PC-3 (cell line): ENCODE data around the gene MSI2.

Source experiments
- EZH2 ChIP-seq: fragments of 300-600 bp; sonication (generic); IDR thresholded peaks from one replicate; pipeline ENCODE4 v1.6.1; 2017; ENCODE audit warnings: antibody characterized with exemption, mild to moderate bottlenecking, low read length; ENCODE audit not compliant: unreplicated experiment
- EZH2phosphoT487 ChIP-seq: fragments of 300-600 bp; sonication (generic); IDR thresholded peaks from 2 replicates; pipeline ENCODE4 v1.6.1; 2018; ENCODE audit warnings: mild to moderate bottlenecking, antibody characterized with exemption, low read length, borderline replicate concordance
- TF ChIP-seq, protein P1 (sequence below): fragments of 300-600 bp; sonication (generic); conservative IDR thresholded peaks from 2 replicates; pipeline ENCODE4 v1.5.1; 2017; ENCODE audit warnings: antibody characterized with exemption, low read depth, mild to moderate bottlenecking, low read length

- TF ChIP-seq EZH2 (no peak), EZH2phosphoT487 (no peak)
- TF ChIP-seq, protein P1, sequence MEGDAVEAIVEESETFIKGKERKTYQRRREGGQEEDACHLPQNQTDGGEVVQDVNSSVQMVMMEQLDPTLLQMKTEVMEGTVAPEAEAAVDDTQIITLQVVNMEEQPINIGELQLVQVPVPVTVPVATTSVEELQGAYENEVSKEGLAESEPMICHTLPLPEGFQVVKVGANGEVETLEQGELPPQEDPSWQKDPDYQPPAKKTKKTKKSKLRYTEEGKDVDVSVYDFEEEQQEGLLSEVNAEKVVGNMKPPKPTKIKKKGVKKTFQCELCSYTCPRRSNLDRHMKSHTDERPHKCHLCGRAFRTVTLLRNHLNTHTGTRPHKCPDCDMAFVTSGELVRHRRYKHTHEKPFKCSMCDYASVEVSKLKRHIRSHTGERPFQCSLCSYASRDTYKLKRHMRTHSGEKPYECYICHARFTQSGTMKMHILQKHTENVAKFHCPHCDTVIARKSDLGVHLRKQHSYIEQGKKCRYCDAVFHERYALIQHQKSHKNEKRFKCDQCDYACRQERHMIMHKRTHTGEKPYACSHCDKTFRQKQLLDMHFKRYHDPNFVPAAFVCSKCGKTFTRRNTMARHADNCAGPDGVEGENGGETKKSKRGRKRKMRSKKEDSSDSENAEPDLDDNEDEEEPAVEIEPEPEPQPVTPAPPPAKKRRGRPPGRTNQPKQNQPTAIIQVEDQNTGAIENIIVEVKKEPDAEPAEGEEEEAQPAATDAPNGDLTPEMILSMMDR: no peak
Observed at GRCh38 chr17:57689254-57689653, 432.9 kb downstream of the MSI2 start.
